HepG2 (cell line): ENCODE data around the gene HUNK. TPM values are rescaled to one million over a fixed set of nuclear protein-coding genes. Genes with fewer than 3 reads are reported as not detected.

ENCODE experiments used
- CSRNP2 ChIP-seq: sonication (generic); formaldehyde crosslinking; conservative IDR thresholded peaks from 2 replicates; pipeline ENCODE4 v1.8.0; 2022; ENCODE audit warnings: low read depth, missing genetic modification reagents
- DDIT3 ChIP-seq: sonication (generic); formaldehyde crosslinking; IDR thresholded peaks from 2 replicates; pipeline ENCODE4 v1.4.0; 2020; ENCODE audit warnings: mild to moderate bottlenecking, missing genetic modification reagents
- DPF2 ChIP-seq: sonication (generic); formaldehyde crosslinking; IDR thresholded peaks from 2 replicates; pipeline ENCODE4 v1.4.0; 2020; ENCODE audit warnings: mild to moderate bottlenecking, low read depth, missing genetic modification reagents, borderline replicate concordance
- HES4 ChIP-seq: sonication (generic); formaldehyde crosslinking; IDR thresholded peaks from 2 replicates; pipeline ENCODE4 v1.9.0; 2021; ENCODE audit warnings: mild to moderate bottlenecking, missing genetic modification reagents, borderline replicate concordance
- KMT2A ChIP-seq: sonication (generic); formaldehyde crosslinking; IDR thresholded peaks from 2 replicates; pipeline ENCODE4 v1.4.0; 2020; ENCODE audit warnings: missing genetic modification reagents
- RELA ChIP-seq: sonication (generic); formaldehyde crosslinking; IDR thresholded peaks from 2 replicates; pipeline ENCODE4 v1.4.0; 2020; ENCODE audit warnings: missing genetic modification reagents
- SRSF9 ChIP-seq: fragments of 200-400 bp; formaldehyde crosslinking; IDR thresholded peaks from 2 replicates; pipeline ENCODE4 v1.6.1; 2018; ENCODE audit warnings: borderline replicate concordance, mild to moderate bottlenecking, low read depth, low read length; ENCODE audit not compliant: insufficient read depth, poor library complexity, severe bottlenecking
- STAG1 ChIP-seq: sonication (generic); formaldehyde crosslinking; IDR thresholded peaks from 2 replicates; pipeline ENCODE4 v1.4.0; 2020; ENCODE audit warnings: missing genetic modification reagents
- U2AF1 ChIP-seq: fragments of 200-400 bp; formaldehyde crosslinking; optimal IDR thresholded peaks from 2 replicates; pipeline ENCODE3; 2017; ENCODE audit warnings: mild to moderate bottlenecking, low read depth, low read length
- ZFX ChIP-seq: sonication (generic); formaldehyde crosslinking; IDR thresholded peaks from 2 replicates; pipeline ENCODE4 v1.4.0; 2020; ENCODE audit warnings: mild to moderate bottlenecking, low read depth, missing genetic modification reagents, moderate library complexity
- ZFY ChIP-seq: sonication (generic); formaldehyde crosslinking; IDR thresholded peaks from 2 replicates; pipeline ENCODE4 v1.4.0; 2020; ENCODE audit warnings: missing genetic modification reagents
- ZNF10 ChIP-seq: sonication (generic); formaldehyde crosslinking; IDR thresholded peaks from 2 replicates; pipeline ENCODE4 v1.4.0; 2020; ENCODE audit warnings: mild to moderate bottlenecking, low read depth, missing genetic modification reagents, borderline replicate concordance
- ZNF18 ChIP-seq: sonication (generic); formaldehyde crosslinking; IDR thresholded peaks from 2 replicates; pipeline ENCODE4 v1.8.0; 2022; ENCODE audit warnings: mild to moderate bottlenecking, missing genetic modification reagents; ENCODE audit not compliant: insufficient replicate concordance
- ZNF569 ChIP-seq: sonication (generic); formaldehyde crosslinking; IDR thresholded peaks from 2 replicates; pipeline ENCODE4 v1.5.0; 2020; ENCODE audit warnings: mild to moderate bottlenecking, missing genetic modification reagents, moderate library complexity, borderline replicate concordance
- ZNF672 ChIP-seq: sonication (generic); formaldehyde crosslinking; IDR thresholded peaks from 2 replicates; pipeline ENCODE4 v1.8.1; 2022; ENCODE audit warnings: missing genetic modification reagents
- polyA plus RNA-seq, 8 experiments: library from polyadenylated mRNA; depleted of rRNA in 3 of 8; stranded (reverse) in 7 of 8; unstranded in 1 of 8; fragments of >200 nt; fragmentation: Illumina TruSeq in 4 of 8; extraction: Trizol in 4 of 8; gene quantifications; 2 replicates each; pipeline versions ENCODE4 v1.2.1 to v1.2.3, GENCODE V29; 2011 to 2016; ENCODE audit warnings: low read depth in 4 of 8, missing spikeins in 1 of 8, mixed read lengths in 1 of 8; ENCODE audit not compliant: insufficient read depth in 1 of 8
- total RNA-seq, 5 experiments: library from RNA; depleted of rRNA; stranded (reverse); fragments of >200 nt; fragmentation: Illumina TruSeq; extraction: Trizol; gene quantifications; 2 replicates each; pipeline ENCODE4 v1.2.3, GENCODE V29; 2016; ENCODE audit warnings: low read depth in 1 of 5
- TF ChIP-seq, protein P1 (sequence below): sonication (generic); formaldehyde crosslinking; IDR thresholded peaks from 2 replicates; pipeline ENCODE4 v1.5.1; 2020; ENCODE audit warnings: mild to moderate bottlenecking, missing genetic modification reagents
- TF ChIP-seq, protein P2 (sequence below): sonication (generic); formaldehyde crosslinking; IDR thresholded peaks from 2 replicates; pipeline ENCODE4 v1.4.0; 2020; ENCODE audit warnings: missing genetic modification reagents; ENCODE audit errors: not compliant biosample characterization
- TF ChIP-seq, protein P3 (sequence below): sonication (generic); formaldehyde crosslinking; IDR thresholded peaks from 2 replicates; pipeline ENCODE4 v1.5.0; 2020; ENCODE audit warnings: mild to moderate bottlenecking, missing genetic modification reagents

HUNK gene
- total and polyA plus RNA-seq, 2 of the 13 experiments (the other 11 are each of a cell fraction or from before 2014, with no cell fraction given), result 1.8 to 1.9 TPM

- no peak for TF ChIP-seq DDIT3 (CRISPR knock-in tag)
- TF ChIP-seq CSRNP2 (CRISPR knock-in tag), result no peak
- TF ChIP-seq ZNF18, result no peak
- TF ChIP-seq ZNF10 (CRISPR knock-in tag), result no peak
- TF ChIP-seq U2AF1, result no peak
- TF ChIP-seq HES4 (CRISPR knock-in tag), result no peak
- no peak for TF ChIP-seq ZFX (CRISPR knock-in tag)
- TF ChIP-seq RELA, result no peak
- TF ChIP-seq ZNF569 (CRISPR knock-in tag), result no peak
- TF ChIP-seq, protein P1, sequence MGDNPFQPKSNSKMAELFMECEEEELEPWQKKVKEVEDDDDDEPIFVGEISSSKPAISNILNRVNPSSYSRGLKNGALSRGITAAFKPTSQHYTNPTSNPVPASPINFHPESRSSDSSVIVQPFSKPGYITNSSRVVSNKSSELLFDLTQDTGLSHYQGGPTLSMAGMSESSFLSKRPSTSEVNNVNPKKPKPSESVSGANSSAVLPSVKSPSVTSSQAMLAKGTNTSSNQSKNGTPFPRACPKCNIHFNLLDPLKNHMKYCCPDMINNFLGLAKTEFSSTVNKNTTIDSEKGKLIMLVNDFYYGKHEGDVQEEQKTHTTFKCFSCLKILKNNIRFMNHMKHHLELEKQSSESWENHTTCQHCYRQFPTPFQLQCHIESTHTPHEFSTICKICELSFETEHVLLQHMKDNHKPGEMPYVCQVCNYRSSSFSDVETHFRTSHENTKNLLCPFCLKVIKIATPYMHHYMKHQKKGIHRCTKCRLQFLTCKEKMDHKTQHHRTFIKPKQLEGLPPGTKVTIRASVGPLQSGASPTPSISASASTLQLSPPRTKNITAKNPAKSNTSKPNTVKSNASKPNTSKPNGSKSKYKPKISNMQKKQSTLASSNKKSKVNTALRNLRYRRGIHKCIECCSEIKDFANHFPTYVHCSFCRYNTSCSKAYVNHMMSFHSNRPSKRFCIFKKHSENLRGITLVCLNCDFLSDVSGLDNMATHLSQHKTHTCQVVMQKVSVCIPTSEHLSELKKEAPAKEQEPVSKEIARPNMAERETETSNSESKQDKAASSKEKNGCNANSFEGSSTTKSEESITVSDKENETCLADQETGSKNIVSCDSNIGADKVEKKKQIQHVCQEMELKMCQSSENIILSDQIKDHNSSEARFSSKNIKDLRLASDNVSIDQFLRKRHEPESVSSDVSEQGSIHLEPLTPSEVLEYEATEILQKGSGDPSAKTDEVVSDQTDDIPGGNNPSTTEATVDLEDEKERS (CRISPR knock-in tag), result no peak
- TF ChIP-seq SRSF9, result no peak
- TF ChIP-seq, protein P2, sequence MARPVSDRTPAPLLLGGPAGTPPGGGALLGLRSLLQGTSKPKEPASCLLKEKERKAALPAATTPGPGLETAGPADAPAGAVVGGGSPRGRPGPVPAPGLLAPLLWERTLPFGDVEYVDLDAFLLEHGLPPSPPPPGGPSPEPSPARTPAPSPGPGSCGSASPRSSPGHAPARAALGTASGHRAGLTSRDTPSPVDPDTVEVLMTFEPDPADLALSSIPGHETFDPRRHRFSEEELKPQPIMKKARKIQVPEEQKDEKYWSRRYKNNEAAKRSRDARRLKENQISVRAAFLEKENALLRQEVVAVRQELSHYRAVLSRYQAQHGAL (CRISPR knock-in tag), result no peak
- TF ChIP-seq ZFY (CRISPR knock-in tag), result no peak
- peak; percentile 85 for TF ChIP-seq KMT2A (CRISPR knock-in tag)
- TF ChIP-seq DPF2 (CRISPR knock-in tag), result peak; percentile 58; the same call in 1 of the 2 replicates
- TF ChIP-seq STAG1 (CRISPR knock-in tag), result no peak
- no peak for TF ChIP-seq ZNF672 (CRISPR knock-in tag)
- TF ChIP-seq, protein P3, sequence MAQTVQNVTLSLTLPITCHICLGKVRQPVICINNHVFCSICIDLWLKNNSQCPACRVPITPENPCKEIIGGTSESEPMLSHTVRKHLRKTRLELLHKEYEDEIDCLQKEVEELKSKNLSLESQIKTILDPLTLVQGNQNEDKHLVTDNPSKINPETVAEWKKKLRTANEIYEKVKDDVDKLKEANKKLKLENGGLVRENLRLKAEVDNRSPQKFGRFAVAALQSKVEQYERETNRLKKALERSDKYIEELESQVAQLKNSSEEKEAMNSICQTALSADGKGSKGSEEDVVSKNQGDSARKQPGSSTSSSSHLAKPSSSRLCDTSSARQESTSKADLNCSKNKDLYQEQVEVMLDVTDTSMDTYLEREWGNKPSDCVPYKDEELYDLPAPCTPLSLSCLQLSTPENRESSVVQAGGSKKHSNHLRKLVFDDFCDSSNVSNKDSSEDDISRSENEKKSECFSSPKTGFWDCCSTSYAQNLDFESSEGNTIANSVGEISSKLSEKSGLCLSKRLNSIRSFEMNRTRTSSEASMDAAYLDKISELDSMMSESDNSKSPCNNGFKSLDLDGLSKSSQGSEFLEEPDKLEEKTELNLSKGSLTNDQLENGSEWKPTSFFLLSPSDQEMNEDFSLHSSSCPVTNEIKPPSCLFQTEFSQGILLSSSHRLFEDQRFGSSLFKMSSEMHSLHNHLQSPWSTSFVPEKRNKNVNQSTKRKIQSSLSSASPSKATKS (CRISPR knock-in tag), result no peak
Observed at GRCh38 chr21:31900121-31900895, 27.5 kb downstream of the HUNK start (continued).
